G401 (cell line): ENCODE results near the gene SART3. TPM values are rescaled to one million over a fixed set of nuclear protein-coding genes. Genes with fewer than 3 reads are reported as not detected.
A peak's percentile ranks its signal among the peaks of the same experiment; 100 is the strongest.
"Not testable (repeated sequence)": the region's sequence is repeated elsewhere in the genome, so short reads cannot be mapped to it uniquely, and the experiment has no call there.

Source experiments
- DNase-seq: peaks from one replicate; pipeline ENCODE4 v3.0.0-alpha.2; 2015; ENCODE audit warnings: low spot score
- in situ Hi-C: cut with HindIII; loops from 2 replicates; pipeline ENCODE4 v1.10.0; 2016; ENCODE audit warnings: low sequenced_read_pairs, mixed read lengths
- total RNA-seq: library from RNA; depleted of rRNA; stranded (reverse); fragments of >200 nt; shearing (Covaris generic); gene quantifications from 2 replicates; pipeline ENCODE4 v1.2.3, GENCODE V29; 2014

Gene SART3
- total RNA-seq, 1 experiment from 2014 or later, result 61.3 TPM

DNA sequence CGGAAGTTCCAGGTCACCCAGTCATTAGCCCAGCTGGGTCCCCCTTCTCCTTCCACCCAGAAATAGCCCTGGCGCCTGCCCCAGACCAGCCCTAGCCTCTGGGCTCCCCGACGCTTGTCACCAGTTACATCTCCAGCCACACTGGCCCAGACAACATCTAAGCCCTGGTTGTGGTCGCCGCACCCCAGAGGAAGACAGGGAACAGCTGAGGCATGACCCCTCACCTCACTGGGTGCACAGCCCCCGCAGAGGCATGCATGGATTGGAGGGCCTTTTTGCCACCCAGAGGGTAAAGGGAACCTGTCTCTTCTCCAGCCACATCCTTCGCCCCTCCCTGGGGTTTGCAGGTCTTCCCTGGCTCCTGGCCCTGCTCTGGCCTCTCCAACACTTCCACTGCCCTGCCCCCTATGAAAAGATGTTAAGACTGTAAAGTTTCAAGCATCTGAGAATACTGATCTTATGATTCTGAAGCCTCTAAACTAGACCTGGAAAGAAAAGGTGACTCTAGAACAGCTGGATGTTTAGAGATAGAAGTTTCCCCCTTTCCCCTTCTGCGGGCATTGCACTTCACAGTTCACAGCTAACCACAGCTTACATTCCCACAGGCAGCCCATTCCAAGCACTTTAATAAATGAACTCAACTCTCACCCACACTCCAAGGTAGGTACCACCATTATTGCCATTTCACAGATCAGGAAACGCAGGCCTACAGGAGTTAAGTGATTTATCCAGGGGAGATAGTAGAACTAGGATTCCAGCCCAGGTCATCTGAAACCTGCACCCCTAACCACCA is 22.2 kb upstream of the SART3 start:
- no peak for DNase-seq
- in situ Hi-C loops, result no loop called here

DNA sequence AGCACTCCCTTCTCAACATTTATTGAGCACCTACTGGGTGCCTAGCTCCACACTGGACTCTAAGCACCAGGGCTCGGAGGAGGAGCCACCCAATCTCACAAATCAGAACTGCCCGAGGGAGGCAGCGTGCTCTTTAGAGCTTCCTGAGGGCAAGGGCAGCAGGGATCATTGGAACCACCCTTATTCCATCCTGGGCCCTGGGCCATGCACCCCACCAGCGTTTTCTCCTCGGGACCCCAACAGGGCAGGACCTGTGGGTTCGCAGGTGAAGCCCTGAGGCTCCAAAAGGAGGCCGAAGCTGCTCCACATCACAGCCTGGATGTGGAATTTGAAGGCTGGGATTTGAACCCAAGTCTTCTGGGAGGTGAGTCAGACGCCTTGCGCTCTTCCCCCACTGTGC is 21.5 kb upstream of the SART3 start:
- in situ Hi-C loops, result no loop called here
- no peak for DNase-seq

DNA sequence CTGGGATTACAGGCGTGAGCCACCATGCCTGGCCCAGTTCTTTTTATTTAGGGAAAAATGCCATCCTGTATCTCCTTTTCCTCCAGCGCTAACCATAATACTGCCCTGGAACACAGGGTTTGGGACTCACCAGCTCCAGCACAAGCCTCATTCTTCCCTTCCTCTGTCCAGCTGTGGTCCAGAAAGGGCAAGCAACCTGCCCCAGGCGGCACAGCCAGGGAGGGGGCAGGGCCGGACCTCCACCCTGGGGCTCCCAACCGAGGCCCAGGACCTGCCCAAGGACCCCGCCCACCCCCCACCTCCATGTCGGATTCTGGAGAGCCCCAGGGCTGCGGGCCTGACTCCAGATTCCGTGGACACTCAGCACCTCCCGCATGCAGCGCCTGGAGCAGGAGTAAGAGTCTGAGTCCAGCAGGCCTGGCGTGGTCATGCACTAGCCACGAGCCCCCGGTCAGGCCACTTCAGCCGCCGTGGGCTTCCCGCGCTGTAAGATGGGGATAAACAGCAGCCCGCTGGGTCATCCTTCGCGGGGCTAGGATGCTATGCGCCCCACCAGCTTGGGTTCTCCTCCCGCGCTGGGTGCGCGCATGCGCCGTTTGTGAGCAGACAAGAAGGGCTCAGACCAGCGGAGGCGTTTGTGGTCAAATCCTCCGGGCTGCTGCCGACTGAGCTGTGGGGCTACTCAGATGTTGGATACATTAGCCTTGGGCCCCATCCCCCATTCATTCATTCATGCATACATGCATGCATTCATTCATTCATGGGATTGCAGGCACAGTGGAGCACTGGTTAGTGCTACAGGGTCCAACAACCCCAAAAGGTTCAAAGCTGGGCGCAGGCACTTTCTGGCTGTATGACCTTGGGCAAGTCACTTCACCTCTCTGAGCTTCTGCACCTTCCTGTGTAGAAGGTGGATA is 20.6 kb upstream of the SART3 start:
- in situ Hi-C loops, result no loop called here
- no peak for DNase-seq

DNA sequence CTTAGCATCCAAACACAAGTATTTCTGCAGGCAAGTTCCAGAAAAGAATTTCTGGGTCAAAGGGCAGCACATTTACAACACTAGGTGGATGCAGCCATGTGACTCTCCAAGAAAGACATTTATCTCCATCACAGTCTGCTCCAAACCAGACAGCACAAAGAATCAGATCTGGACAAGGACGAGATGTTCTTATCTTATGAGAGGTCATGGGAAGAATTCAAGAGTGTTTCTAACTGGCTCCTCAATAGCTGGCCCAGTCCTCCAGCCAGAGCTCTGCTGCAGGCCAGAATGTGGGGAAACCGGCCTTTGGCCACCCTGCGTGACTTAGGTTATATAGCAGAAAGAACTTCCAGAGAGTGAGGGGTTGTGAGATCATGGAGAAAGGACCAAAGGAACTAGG is 19.6 kb upstream of the SART3 start:
- in situ Hi-C loops, result no loop called here

DNA sequence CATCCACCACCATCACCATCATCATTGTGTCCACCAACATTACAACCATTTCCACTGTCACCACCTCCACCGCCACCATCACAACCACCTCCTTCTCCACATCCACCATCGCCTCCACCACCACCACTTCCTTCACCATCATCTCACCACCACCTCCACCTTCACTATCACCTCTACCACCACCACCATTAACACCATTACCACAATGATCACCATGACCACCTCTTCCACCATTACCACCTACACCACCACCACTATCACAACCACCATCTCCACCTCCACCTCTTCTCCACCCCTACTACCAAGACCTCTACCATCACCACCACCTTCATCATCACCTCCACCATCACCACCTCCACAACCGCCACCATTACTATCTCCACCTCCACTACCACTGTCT is 17.8 kb upstream of the SART3 start:
- in situ Hi-C loops, result no loop called here
- no peak for DNase-seq

More for the DNA sequence above, 19.6 kb upstream of the SART3 start:
- DNase-seq, result no peak

DNA sequence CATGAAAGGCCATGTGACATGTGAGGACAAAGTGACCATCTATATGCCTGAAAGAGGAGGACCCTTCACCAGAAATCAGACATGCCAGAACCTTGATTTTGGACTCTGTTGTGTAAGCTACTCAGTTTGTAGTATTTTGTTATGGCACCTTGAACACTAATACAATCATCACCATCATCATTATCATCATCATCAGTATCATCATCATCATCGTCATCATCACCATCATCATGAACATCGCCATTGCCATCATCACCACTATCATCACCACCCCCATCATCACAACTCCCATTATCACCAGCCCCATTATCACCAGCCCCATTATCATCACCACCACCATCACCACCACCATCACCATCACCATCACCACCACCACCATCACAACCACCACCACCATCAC is 17.3 kb upstream of the SART3 start:
- DNase-seq, result no peak
- in situ Hi-C loops, result no loop called here

DNA sequence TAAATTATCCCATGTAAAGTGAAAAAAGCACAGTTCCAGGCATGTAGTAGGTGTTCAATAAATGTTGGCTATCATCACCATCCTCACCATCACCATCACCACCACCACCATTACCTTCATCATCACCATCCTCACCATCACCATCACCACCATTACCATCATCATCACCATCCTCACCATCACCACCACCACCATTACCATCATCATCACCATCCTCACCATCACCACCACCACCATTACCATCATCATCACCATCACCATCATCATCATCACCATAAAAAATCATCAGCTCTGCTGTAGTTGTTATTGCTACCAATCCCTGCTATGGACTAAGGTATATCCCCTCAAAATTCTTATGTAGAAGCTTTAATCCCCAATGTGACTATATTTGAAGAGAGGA is 16.5 kb upstream of the SART3 start:
- in situ Hi-C loops, result no loop called here

DNA sequence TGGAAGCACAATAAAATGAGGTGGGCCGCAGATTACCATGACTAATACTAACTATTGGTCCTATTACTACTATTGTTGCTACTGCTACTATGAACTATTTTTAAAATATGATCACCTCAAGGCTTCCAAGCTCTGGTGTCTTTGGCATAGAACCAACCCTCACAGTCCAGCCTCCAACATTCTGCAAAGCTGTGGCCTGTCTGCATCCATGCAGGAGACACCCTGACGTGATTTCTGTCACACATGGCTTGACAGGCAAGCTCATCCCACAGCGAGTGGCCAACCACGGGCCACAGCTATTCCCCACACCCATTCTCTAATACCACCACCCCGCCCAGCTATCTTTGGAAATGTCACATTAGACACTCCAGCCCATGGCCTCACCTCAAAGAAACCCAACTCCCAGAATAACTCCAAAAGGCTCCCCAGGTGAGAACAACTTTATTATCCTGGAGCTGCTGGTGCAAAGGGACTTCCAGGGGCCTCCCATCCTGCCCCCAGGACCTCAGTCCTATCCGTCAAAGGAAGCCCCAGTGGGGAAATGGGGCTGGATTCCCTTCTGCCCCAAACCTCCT is 15.8 kb upstream of the SART3 start:
- DNase-seq, result no peak
- in situ Hi-C loops, result no loop called here

More for the DNA sequence above, 16.5 kb upstream of the SART3 start:
- DNase-seq, result no peak

DNA sequence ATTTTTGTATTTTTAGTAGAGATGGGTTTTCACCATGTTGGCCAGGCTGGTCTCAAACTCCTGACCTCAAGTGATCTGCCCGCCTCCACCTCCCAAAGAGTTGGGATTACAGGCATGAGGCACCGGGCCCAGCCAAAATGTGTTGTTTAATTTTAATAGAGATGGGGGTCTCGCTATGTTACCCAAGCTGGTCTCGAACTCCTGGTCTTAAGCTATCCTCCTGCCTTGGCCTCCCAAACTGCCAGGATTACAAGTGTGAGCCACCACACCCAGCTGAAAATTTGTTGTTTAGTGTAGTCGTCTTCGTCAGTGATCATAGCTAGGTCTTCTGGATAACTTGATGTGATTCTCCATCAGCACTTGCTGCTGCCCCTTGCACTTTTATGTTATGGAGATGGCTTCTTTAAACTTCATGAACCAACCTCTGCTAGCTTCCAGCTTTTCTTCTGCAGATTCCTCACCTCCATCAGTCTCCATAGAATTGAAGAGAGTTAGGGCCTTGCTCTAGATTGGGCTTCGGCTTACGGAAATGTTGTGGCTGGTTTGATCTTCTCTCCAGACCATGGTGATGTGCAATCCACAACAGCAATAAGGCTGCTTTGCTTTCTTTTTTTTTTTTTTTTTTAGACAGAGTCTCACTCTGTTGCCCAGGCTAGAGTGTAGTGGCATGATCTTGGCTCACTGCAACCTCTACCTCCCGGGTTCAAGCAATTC is 14.4 kb upstream of the SART3 start:
- DNase-seq, result no peak
- in situ Hi-C loops, result no loop called here

DNA sequence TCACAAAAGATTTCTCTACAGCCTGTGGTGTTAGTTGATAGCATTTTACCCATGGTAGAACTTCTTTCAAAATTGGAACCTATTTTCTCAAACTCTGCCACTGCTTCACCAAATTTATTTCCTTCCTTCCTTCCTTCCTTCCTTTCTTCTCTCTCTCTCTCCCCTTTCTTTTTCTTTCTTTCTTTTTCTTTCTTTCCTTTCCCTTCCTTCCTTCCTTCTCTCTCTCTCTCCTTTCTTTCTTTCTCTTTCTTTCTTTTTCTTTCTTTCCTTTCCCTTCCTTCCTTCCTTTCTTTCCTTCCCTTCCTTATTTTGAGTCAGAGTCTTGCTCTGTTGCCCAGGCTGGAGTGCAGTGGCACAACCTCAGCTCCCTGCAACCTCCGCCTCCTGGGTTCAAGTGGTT is 13.3 kb upstream of the SART3 start:
- DNase-seq, in situ Hi-C loops: not testable (repeated sequence)

DNA sequence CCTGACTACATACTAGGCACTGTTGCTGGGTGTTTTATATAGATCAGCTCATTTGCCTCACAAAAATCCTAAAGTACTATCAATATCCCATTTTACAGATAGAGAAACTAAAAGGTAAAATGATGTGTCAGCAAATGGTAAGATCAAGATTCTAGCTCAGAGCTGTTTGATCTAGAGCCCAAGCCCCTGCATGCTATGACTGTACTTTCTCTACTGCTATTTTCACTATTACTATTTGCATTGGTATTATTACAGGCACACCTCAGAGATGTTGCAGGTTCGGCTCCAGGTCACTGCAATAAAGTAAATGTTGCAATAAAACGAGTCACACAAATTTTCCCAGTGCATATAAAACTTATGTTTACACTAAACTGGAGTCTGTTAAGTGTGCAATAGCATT is 12.3 kb upstream of the SART3 start:
- in situ Hi-C loops, result no loop called here
- no peak for DNase-seq

DNA sequence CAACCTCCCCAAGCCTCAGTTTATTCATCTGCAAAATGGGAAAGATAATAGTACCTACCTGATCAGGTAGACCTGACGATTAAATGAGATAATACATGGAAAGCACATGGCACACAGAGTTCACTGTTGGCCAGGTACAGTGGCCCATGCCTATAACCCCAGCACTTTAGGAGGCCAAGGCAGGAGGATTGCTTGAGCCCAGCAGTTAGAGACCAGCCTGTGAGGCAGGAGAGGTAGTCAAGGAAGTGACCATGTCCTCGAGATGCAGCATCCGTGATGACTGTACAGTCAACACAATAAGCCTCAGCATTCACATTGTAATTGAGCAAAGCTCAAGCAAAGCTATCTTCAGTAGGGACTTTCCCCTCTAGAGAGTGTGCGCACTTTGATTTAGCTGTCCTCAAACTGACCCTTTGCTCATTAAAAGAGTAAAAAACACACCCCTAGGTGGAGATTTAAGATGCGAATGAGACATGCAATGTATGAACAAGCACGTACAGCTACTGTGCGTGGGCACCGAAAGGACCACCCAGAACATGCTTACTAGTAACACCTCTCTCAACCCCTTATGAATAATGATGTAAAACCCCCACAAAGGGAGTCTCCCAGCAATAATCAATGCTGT is 11.3 kb upstream of the SART3 start:
- no peak for DNase-seq

DNA sequence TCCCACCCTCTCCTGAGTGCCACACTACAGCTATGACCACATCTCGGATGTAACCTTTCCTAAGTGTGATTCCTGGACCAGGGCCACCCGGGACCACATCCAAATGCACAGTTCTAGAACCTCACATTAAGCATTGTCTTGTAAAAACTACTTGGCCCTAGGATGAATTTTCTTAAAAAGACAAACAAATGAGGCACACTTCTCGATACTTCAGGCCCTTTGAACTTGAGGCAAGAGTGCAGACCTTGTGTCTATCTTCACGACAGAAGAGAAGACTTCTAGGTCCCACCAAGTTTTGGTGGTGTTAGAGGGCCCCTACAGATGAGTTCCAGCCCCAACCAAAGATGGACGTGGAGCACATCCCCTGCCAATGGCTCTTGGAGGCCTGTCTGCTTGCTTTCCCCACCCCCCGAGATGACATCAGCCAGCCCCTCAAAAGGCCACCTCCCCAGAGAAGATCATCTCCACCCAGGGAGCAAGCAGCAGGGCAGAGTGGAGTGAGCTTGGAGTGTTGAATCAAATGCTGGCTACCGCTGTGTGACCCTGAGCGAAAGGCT is 10.7 kb upstream of the SART3 start:
- in situ Hi-C loops, result no loop called here
- DNase-seq, result no peak

More for the DNA sequence above, 11.3 kb upstream of the SART3 start:
- in situ Hi-C loops, result no loop called here

DNA sequence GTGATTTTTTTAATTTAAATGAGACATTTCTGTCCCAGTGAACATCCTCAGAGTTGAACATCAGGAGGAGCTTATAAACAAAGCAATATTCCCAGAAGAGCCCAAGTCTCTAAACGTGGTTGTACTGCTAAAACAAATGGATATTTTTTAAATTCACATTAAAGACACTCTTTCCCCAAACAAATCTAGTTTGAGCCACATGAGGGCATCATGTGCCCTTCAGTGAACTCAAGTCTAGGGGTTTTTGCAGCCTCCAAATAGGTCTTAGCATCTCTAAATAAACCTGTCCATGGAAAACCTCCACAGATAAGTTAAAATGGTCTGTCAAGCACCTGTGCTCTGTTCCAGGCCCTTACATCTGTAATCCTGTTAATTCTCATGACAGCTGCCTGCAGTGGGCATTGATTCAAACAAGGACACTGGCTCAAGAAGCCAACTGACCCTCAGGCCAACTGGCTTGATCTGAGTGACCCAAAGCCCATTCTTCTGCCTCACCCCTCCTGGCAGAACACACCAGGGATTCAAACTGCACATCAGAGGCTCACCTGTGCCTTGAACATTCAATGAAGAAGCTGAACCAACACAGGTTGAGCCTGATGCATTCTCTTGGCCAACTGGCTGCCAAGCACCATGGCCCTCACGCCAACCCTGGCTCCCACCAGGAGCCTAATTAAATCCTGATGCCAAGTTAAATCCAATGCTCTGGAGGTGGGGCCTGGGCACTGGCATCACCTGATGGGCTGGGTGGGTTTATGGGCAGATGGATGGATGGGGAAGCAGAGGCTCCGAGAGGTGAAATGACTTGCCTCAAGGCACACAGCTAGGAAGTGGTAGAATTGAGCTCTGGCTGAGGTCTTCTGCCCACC is 10.0 kb upstream of the SART3 start:
- DNase-seq, result peak; percentile 18

DNA sequence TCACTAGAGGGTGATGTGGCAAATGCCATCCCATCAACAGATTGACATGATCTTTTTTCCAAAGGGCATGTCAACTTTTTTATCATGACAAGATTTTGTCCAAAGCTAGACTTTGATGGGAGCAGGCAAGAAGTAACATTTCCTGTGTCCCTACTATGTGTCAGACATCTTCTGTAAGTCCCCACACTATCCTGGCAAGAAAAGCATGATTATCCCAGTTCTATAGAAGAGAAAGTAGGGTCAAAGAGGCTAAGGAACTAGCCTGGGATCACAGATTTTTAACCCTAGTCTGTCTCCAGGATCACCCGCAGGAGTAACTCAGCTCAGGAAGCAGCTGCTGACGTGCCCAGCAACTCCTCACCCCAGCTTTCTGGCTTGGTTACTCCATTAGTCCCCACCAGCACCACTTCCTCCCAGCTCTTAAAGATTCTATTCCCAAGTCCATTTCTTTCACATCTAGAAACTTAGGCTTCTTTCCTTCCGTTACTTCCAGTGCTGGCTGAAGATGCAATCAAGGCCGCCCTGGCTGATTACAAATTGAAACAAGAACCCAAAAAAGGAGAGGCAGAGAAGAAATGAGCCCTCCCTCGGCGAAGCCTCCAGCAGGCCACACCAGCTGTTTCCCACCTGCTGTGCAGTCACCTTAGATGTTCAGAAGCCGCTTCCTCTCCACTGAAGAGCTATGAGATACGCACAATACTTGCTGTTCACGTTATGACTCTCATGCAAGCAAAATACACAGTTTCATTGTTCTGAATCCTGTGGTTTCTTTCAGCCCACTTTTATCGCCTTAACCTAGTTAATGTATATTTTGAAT is 7.6 kb upstream of the SART3 start:
- in situ Hi-C loops, result no loop called here
- DNase-seq, result no peak

More for the DNA sequence above, 10.0 kb upstream of the SART3 start:
- in situ Hi-C loops, result no loop called here

DNA sequence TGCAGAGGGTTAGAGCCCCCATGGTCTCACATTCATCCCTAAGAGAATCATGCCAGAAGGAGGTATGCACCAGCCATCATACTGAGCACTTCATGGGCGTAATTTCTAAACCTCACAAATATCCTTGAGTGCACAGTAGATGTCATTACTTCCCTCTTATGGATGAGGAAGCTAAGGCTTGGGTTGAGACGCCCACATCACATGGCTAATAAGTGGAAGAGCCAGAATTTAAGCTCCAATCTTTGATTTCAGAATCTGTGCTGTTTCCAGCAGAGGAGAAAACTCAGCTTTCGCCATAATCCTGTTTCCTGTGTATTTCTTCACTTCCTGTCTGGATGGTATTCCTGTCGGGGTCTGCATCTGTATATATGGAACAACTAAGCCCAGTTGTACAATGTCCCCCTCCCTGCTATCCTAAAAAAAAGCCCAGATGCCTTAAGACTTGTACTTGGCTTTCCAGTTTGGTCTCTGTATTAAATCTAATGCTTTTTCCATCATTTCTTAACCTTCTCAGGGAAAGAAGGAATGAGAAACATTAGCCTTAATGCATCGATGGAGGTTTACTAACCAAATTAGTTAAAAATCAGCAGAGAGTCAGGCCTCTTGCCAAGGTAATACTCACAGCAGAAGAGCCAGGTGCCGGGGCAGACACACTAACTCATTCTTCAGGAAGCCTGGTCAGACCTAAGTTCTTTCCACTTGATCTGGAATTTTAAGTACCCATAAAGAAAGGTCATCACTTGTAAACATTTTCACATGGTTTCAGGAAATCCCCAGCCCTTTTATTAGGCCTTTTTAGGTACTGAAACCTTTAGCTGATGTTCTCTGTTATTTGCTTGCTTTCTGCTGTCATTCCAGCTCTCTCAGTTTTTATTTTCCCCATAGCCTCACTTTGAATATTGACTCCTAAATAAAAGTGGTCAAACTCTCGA is 6.7 kb upstream of the SART3 start:
- DNase-seq, result no peak
- in situ Hi-C loops, result no loop called here
